H9 (cell line): ENCODE data around the gene BEGAIN. TPM values are rescaled to one million over a fixed set of nuclear protein-coding genes. Genes with fewer than 3 reads are reported as not detected.

Source experiments
- DNase-seq: peaks from one replicate; pipeline ENCODE4 v3.0.0-alpha.2; 2017
- H2AFZ ChIP-seq: one replicate; pipeline ENCODE4 v1.6.1; 2013; ENCODE audit warnings: mild to moderate bottlenecking, low read length, control low read depth, moderate library complexity
- H2AK5ac ChIP-seq: 2 replicates; pipeline ENCODE4 v1.6.1; 2013; ENCODE audit warnings: low read length, control low read depth, mixed read lengths; ENCODE audit not compliant: insufficient read length
- H2BK120ac ChIP-seq: one replicate; pipeline ENCODE4 v1.6.1; 2013; ENCODE audit warnings: low read depth, mild to moderate bottlenecking, low read length, control low read depth, inconsistent platforms; ENCODE audit not compliant: poor library complexity, severe bottlenecking
- H2BK12ac ChIP-seq: 2 replicates; pipeline ENCODE4 v1.6.1; 2013; ENCODE audit warnings: low read length, control low read depth, mixed read lengths, low read depth; ENCODE audit not compliant: insufficient read length
- H2BK15ac ChIP-seq: 2 replicates; pipeline ENCODE4 v1.6.1; 2013; ENCODE audit warnings: low read depth, low read length, control low read depth
- H2BK20ac ChIP-seq: one replicate; pipeline ENCODE4 v1.6.1; 2013; ENCODE audit warnings: low read depth, mild to moderate bottlenecking, low read length, control low read depth, inconsistent platforms; ENCODE audit not compliant: poor library complexity, severe bottlenecking
- H2BK5ac ChIP-seq: 2 replicates; pipeline ENCODE4 v1.6.1; 2013; ENCODE audit warnings: low read length, control low read depth, mixed read lengths; ENCODE audit not compliant: insufficient read length
- H3K14ac ChIP-seq: 2 replicates; pipeline ENCODE4 v1.6.1; 2013; ENCODE audit warnings: low read length, control low read depth; ENCODE audit not compliant: insufficient read depth
- H3K18ac ChIP-seq: 2 replicates; pipeline ENCODE4 v1.6.1; 2013; ENCODE audit warnings: low read depth, mild to moderate bottlenecking, mixed read lengths, low read length, control low read depth; ENCODE audit not compliant: insufficient read length
- H3K23ac ChIP-seq: 2 replicates; pipeline ENCODE4 v1.6.1; 2013; ENCODE audit warnings: low read length, control low read depth, mixed read lengths, low read depth; ENCODE audit not compliant: insufficient read length
- H3K23me2 ChIP-seq: 2 replicates; pipeline ENCODE4 v1.6.1; 2013; ENCODE audit warnings: low read depth, mild to moderate bottlenecking, mixed read lengths, low read length, control low read depth; ENCODE audit not compliant: insufficient read length, poor library complexity, severe bottlenecking
- H3K27ac ChIP-seq: 2 replicates; pipeline ENCODE4 v1.5.1; 2013; ENCODE audit warnings: low read length, control low read depth, mixed read lengths, low read depth; ENCODE audit not compliant: insufficient read length
- H3K27me3 ChIP-seq: 2 replicates; pipeline ENCODE4 v1.6.1; 2013; ENCODE audit warnings: low read length, control low read depth, inconsistent platforms; ENCODE audit not compliant: insufficient read depth
- H3K4ac ChIP-seq: 2 replicates; pipeline ENCODE4 v1.6.1; 2013; ENCODE audit warnings: low read depth, mild to moderate bottlenecking, control low read depth, inconsistent platforms, low read length, moderate library complexity
- H3K4me1 ChIP-seq: 2 replicates; pipeline ENCODE4 v1.6.1; 2013; ENCODE audit warnings: low read length, control low read depth, inconsistent platforms; ENCODE audit not compliant: insufficient read depth
- H3K4me2 ChIP-seq: 2 replicates; pipeline ENCODE4 v1.6.1; 2013; ENCODE audit warnings: low read length, control low read depth, mixed read lengths; ENCODE audit not compliant: insufficient read length, insufficient read depth
- H3K56ac ChIP-seq: 2 replicates; pipeline ENCODE4 v1.6.1; 2013; ENCODE audit warnings: low read depth, mild to moderate bottlenecking, mixed read lengths, low read length, control low read depth; ENCODE audit not compliant: insufficient read length
- H3K79me1 ChIP-seq: 2 replicates; pipeline ENCODE4 v1.6.1; 2013; ENCODE audit warnings: low read depth, mild to moderate bottlenecking, moderate library complexity, low read length, control low read depth, inconsistent platforms; ENCODE audit not compliant: insufficient read depth, poor library complexity, severe bottlenecking
- H3K79me2 ChIP-seq: 2 replicates; pipeline ENCODE4 v1.6.1; 2013; ENCODE audit warnings: low read length, control low read depth, inconsistent platforms; ENCODE audit not compliant: insufficient read depth
- H3K9ac ChIP-seq: 2 replicates; pipeline ENCODE4 v1.6.1; 2013; ENCODE audit warnings: low read length, control low read depth, mixed read lengths; ENCODE audit not compliant: insufficient read length; ENCODE audit errors: extremely low read depth
- H3K9me3 ChIP-seq: one replicate; pipeline ENCODE4 v1.6.1; 2013; ENCODE audit warnings: low read depth, low read length, inconsistent platforms; ENCODE audit not compliant: control insufficient read depth
- H3T11ph ChIP-seq: one replicate; pipeline ENCODE4 v1.6.1; 2013; ENCODE audit warnings: mild to moderate bottlenecking, low read length, control low read depth, inconsistent platforms
- H4K20me1 ChIP-seq: one replicate; pipeline ENCODE4 v1.6.1; 2013; ENCODE audit not compliant: control insufficient read depth, insufficient read length, insufficient read depth
- H4K5ac ChIP-seq: 2 replicates; pipeline ENCODE4 v1.6.1; 2013; ENCODE audit warnings: low read depth, mild to moderate bottlenecking, mixed read lengths, low read length, control low read depth; ENCODE audit not compliant: insufficient read length
- H4K8ac ChIP-seq: replicated peaks from 2 replicates; pipeline ENCODE4 v1.6.1; 2013; ENCODE audit warnings: low read length, control low read depth, mixed read lengths, low read depth; ENCODE audit not compliant: insufficient read length
- H4K91ac ChIP-seq: 2 replicates; pipeline ENCODE4 v1.6.1; 2013; ENCODE audit warnings: low read depth, mild to moderate bottlenecking, moderate library complexity, mixed read lengths, low read length, control low read depth; ENCODE audit not compliant: insufficient read length
- H3K27ac Mint-ChIP-seq, 3 experiments: 2 replicates in 2 of 3; 3 replicates in 1 of 3; pipeline ENCODE4 v1.8.0; 2020 to 2021; ENCODE audit warnings: mixed read lengths in 3 of 3, mild to moderate bottlenecking in 1 of 3, moderate library complexity in 1 of 3
- H3K27me3 Mint-ChIP-seq: 2 replicates; pipeline ENCODE4 v1.8.0; 2021; ENCODE audit warnings: low read depth, mild to moderate bottlenecking, moderate library complexity, mixed read lengths
- H3K36me3 Mint-ChIP-seq, 3 experiments: 2 replicates in 2 of 3; 3 replicates in 1 of 3; pipeline ENCODE4 v1.8.0; 2020 to 2021; ENCODE audit warnings: low read depth in 3 of 3, mixed read lengths in 3 of 3; ENCODE audit not compliant: insufficient read depth in 1 of 3
- H3K4me1 Mint-ChIP-seq, 2 experiments: 2 replicates each; pipeline ENCODE4 v1.8.0; 2020; ENCODE audit warnings: mixed read lengths in 2 of 2
- H3K4me3 Mint-ChIP-seq, 2 experiments: 2 replicates in 1 of 2; 3 replicates in 1 of 2; pipeline ENCODE4 v1.8.0; 2020 to 2021; ENCODE audit warnings: mild to moderate bottlenecking in 2 of 2, mixed read lengths in 2 of 2, moderate library complexity in 1 of 2
- H3K9me3 Mint-ChIP-seq, 2 experiments: 2 replicates in 1 of 2; 3 replicates in 1 of 2; pipeline ENCODE4 v1.8.0; 2020; ENCODE audit warnings: mild to moderate bottlenecking in 2 of 2, mixed read lengths in 2 of 2, moderate library complexity in 1 of 2
- CTCF ChIP-seq: fragments of 200-600 bp; sonication (generic); conservative IDR thresholded peaks from 3 replicates; pipeline ENCODE4 v1.8.0; 2021; ENCODE audit warnings: antibody characterized with exemption, mild to moderate bottlenecking
- WGBS: extraction: QIAGEN DNeasy Blood & Tissue Kit; methylation state at CpG from one replicate; pipeline ENCODE4 v1.1.7; 2013; ENCODE audit warnings: missing lambda C conversion rate, low lambda C conversion rate, mixed read lengths; ENCODE audit not compliant: insufficient read length; ENCODE audit errors: extremely low coverage; 5-methylcytosine and 5-hydroxymethylcytosine counted together
- total RNA-seq: library from RNA; stranded (reverse); gene quantifications from 2 replicates; pipeline ENCODE4 v1.2.1, GENCODE V29; 2021

BEGAIN gene
- total RNA-seq, 1 experiment from 2014 or later = 2.6 TPM

GRCh38 chr14:100623961-100624360 lies 36.7 kb upstream of the BEGAIN start:
- Histone ChIP-seq H3K27me3 (no peaks in the 10 kb centered on the region), H2AFZ (no peak overlapping the region), H3K4ac (no peak overlapping the region), H4K91ac (no peak overlapping the region), H2BK12ac (no peak overlapping the region), H3K27ac (no peak overlapping the region), H3K79me2 (no peaks in the 10 kb centered on the region), H4K20me1 (no peaks in the 10 kb centered on the region), H3K79me1 (no peaks in the 10 kb centered on the region), H3K4me1 (no peaks in the 10 kb centered on the region), H2BK5ac (no peak overlapping the region), H3K23ac (no peak overlapping the region), H2BK20ac (no peak overlapping the region), H3T11ph (no peak overlapping the region), H3K56ac (no peak overlapping the region), H3K23me2 (no peaks in the 10 kb centered on the region), H4K8ac (no peak overlapping the region), H2BK120ac (no peak overlapping the region), H4K5ac (no peak overlapping the region), H3K9me3 (no peaks in the 10 kb centered on the region), H3K14ac (no peak overlapping the region; the same call in 1 of the 2 replicates), H3K4me2 (no peak overlapping the region), H3K9ac (no peak overlapping the region), H2BK15ac (no peak overlapping the region), H2AK5ac (no peak overlapping the region), H3K18ac (no peak overlapping the region)
- H3K9me3 Mint-ChIP-seq = no peaks in the 10 kb centered on the region; a peak in 2 of 5 replicates
- peaks cover 54% of the 10 kb centered on the region for H3K27me3 Mint-ChIP-seq
- H3K36me3 Mint-ChIP-seq = no peaks in the 10 kb centered on the region
- no peak for DNase-seq
- no peak overlapping the region for H3K27ac Mint-ChIP-seq
- H3K4me3 Mint-ChIP-seq = no peak overlapping the region
- H3K4me1 Mint-ChIP-seq = peaks cover 0 to 3% of the 10 kb centered on the region in 2 experiments; a peak in 1 of 4 replicates
- no peak for TF ChIP-seq CTCF
- no CpG with 5 or more reads among the region's 8 CpGs for WGBS
